A549 (cell line): ENCODE results near the gene SEMA6B. TPM values are rescaled to one million over a fixed set of nuclear protein-coding genes. Genes with fewer than 3 reads are reported as not detected.

Experiments used
- ATAC-seq, 2 experiments: fragments of 200-7000 bp in 1 of 2; fragments of >200 bp in 1 of 2; cut with Nextera tagmentation in 1 of 2; cut with Tn5 transposase in 1 of 2; 3 replicates each; pipeline versions ENCODE4 v1.8.0 to v1.9.1; 2018 to 2020; ENCODE audit warnings: mild to moderate bottlenecking in 1 of 2, moderate library complexity in 1 of 2
- CTCF ChIA-PET: fragments of 300-600 bp; sonication (Branson Sonifier 250); formaldehyde crosslinking; extraction: SDS; loops from one replicate; lab custom pipeline; 2021; ENCODE audit warnings: antibody characterized with exemption, inconsistent platforms; lab: Yijun Ruan, JAX
- POLR2A ChIA-PET: fragments of 350-600 bp; formaldehyde crosslinking; extraction: SDS; loops from one replicate; lab custom pipeline; 2021; ENCODE audit warnings: antibody characterized with exemption, inconsistent platforms; lab: Yijun Ruan, JAX
- DNase-seq, 2 experiments: peaks; one replicate each; pipeline versions ENCODE4 v3.0.0 to v3.0.0-alpha.2; 2011 to 2016; ENCODE audit warnings: low read depth in 1 of 2, low spot score in 1 of 2
- FAIRE-seq: peaks from 2 replicates; lab custom pipeline; 2011; peaks lifted over from hg19 to GRCh38; lab: Jason Lieb, UNC
- H3K27ac ChIP-seq, 2 experiments: fragments of >200 bp; sonication (Bioruptor Twin); formaldehyde crosslinking; 3 replicates each; pipeline ENCODE4 v1.5.1; 2016 to 2017
- H3K4me1 ChIP-seq: fragments of >200 bp; sonication (Bioruptor Twin); formaldehyde crosslinking; 3 replicates; pipeline ENCODE4 v1.6.1; 2016
- H3K4me2 ChIP-seq: fragments of >200 bp; sonication (Bioruptor Twin); formaldehyde crosslinking; 3 replicates; pipeline ENCODE4 v1.6.1; 2016
- H3K4me3 ChIP-seq: fragments of >200 bp; sonication (Bioruptor Twin); formaldehyde crosslinking; 3 replicates; pipeline ENCODE4 v1.5.1; 2016
- H3K9me3 ChIP-seq: fragments of >200 bp; sonication (Bioruptor Twin); formaldehyde crosslinking; 3 replicates; pipeline ENCODE4 v1.6.1; 2016
- CHD2 ChIP-seq: fragments of 150-350 bp; IDR thresholded peaks from 2 replicates; pipeline ENCODE4 v1.6.1; 2014; ENCODE audit warnings: low read length; ENCODE audit not compliant: partially characterized antibody
- EHMT2 ChIP-seq: fragments of 200-600 bp; sonication (generic); IDR thresholded peaks from 2 replicates; pipeline ENCODE4 v1.6.1; 2016; ENCODE audit warnings: antibody characterized with exemption, low read depth, mild to moderate bottlenecking, moderate library complexity
- EP300 ChIP-seq, 2 experiments: fragments of >200 bp; sonication (Bioruptor Twin); formaldehyde crosslinking; IDR thresholded peaks; 2 replicates in 1 of 2; 3 replicates in 1 of 2; pipeline ENCODE4 v1.6.1; 2016 to 2017
- FOSB ChIP-seq: fragments of 250-450 bp; sonication (Bioruptor Pico); IDR thresholded peaks from 2 replicates; pipeline ENCODE4 v1.5.0; 2020; ENCODE audit warnings: mild to moderate bottlenecking, moderate library complexity
- FOXS1 ChIP-seq: fragments of 250-450 bp; sonication (Bioruptor Pico); IDR thresholded peaks from 2 replicates; pipeline ENCODE4 v1.5.0; 2020; ENCODE audit warnings: mild to moderate bottlenecking, moderate library complexity
- GATA3 ChIP-seq: IDR thresholded peaks from 2 replicates; pipeline ENCODE4 v1.6.1; 2012; ENCODE audit warnings: borderline replicate concordance
- HDAC2 ChIP-seq: fragments of 200-600 bp; sonication (generic); IDR thresholded peaks from 2 replicates; pipeline ENCODE4 v1.6.1; 2016
- HEYL ChIP-seq: fragments of 250-450 bp; sonication (Bioruptor Pico); IDR thresholded peaks from 2 replicates; pipeline ENCODE4 v1.8.0; 2021; ENCODE audit warnings: mild to moderate bottlenecking, moderate library complexity
- HOXB13 ChIP-seq: fragments of 250-450 bp; sonication (Bioruptor Pico); IDR thresholded peaks from 2 replicates; pipeline ENCODE4 v1.5.0; 2020; ENCODE audit warnings: low read depth, mild to moderate bottlenecking, moderate library complexity
- RFX5 ChIP-seq: fragments of 450-650 bp; IDR thresholded peaks from 2 replicates; pipeline ENCODE4 v1.7.1; 2014; ENCODE audit warnings: antibody characterized with exemption, mild to moderate bottlenecking, moderate library complexity
- TP53 ChIP-seq: fragments of 250-450 bp; sonication (Bioruptor Pico); IDR thresholded peaks from 2 replicates; pipeline ENCODE4 v1.5.0; 2021; ENCODE audit warnings: mild to moderate bottlenecking, moderate library complexity
- ZSCAN20 ChIP-seq: fragments of 250-450 bp; sonication (Bioruptor Pico); IDR thresholded peaks from 2 replicates; pipeline ENCODE4 v1.8.0; 2022; ENCODE audit warnings: mild to moderate bottlenecking, moderate library complexity
- WGBS: methylation state at CpG from one replicate; pipeline ENCODE4 v1.1.6; 2017; ENCODE audit errors: missing lambda C conversion rate; 5-methylcytosine and 5-hydroxymethylcytosine counted together
- polyA plus RNA-seq, 4 experiments: library from polyadenylated mRNA; depleted of rRNA in 3 of 4; stranded (reverse); fragments of >200 nt; fragmentation: RNase III in 1 of 4; extraction: RNeasy Plus Mini Kit Qiagen cat#74134 plus additional on column Dnase treatment in 1 of 4; gene quantifications; 2 replicates in 3 of 4; 3 replicates in 1 of 4; pipeline ENCODE4 v1.2.3, GENCODE V29; 2011 to 2017
- TF ChIP-seq, protein P1 (sequence below): IDR thresholded peaks from 2 replicates; pipeline ENCODE4 v1.6.1; 2012
- TF ChIP-seq, protein P2 (sequence below): IDR thresholded peaks from 2 replicates; pipeline ENCODE4 v1.6.1; 2012

The SEMA6B gene
- polyA plus RNA-seq, 2 of the 4 experiments (the other 2 are of a cell fraction), result 5.7 to 9.0 TPM

DNA sequence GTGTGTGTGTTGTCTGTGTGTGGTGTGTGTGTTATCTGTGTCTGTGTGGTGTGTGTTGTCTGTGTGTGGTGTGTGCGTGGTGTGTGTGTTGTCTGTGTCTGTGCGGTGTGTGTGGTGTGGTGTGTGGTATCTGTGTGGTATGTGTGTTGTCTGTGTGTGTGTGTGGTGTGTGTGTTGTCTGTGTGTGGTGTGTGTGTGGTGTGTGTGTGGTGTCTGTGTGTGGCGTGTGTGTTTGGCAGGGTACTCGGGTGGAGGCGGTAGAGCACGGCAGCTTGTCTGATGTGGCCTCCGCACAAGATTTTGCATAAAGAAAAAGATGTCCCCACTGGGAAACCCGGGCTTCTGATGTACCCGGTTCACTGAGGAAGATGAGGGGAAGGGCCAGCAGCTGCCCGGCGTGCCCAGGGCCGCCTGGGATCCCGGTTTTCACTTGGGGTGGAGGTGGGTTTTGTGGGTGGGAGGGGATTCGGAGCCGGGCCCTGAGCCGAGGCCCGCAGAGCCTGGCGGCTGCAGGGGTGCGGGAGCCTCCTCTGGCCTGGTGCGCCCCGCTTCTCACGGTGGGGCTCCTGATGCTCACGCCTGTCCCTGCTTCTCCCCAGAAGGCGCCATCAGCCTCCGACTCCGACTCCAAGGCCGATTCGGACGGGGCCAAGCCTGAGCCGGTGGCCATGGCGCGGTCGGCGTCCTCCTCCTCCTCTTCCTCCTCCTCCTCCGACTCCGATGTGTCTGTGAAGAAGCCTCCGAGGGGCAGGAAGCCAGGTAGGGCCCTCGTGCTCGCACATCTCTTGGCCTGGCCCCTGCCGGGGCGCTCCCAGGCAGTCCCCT, 66.2 kb downstream of the SEMA6B start:
- FAIRE-seq (no peak), ATAC-seq (no peak), DNase-seq (no peak)
- Histone ChIP-seq H3K27ac (no peak overlapping the region), H3K4me2 (no peak overlapping the region), H3K9me3 (no peaks in the 10 kb centered on the region), H3K4me1 (no peaks in the 10 kb centered on the region), H3K4me3 (no peak overlapping the region)
- ChIA-PET POLR2A (no interaction called here), CTCF (no interaction called here)
- TF ChIP-seq FOSB (CRISPR knock-in tag) (no peak), GATA3 (no peak), HDAC2 (no peak), EHMT2 (no peak), TP53 (CRISPR knock-in tag) (no peak), ZSCAN20 (no peak), CHD2 (no peak), EP300 (IDR thresholded peaks at IDR 0.05) (no peak), HOXB13 (CRISPR knock-in tag) (no peak), FOXS1 (CRISPR knock-in tag) (no peak), RFX5 (no peak), HEYL (CRISPR knock-in tag) (no peak)
- TF ChIP-seq, protein P1, sequence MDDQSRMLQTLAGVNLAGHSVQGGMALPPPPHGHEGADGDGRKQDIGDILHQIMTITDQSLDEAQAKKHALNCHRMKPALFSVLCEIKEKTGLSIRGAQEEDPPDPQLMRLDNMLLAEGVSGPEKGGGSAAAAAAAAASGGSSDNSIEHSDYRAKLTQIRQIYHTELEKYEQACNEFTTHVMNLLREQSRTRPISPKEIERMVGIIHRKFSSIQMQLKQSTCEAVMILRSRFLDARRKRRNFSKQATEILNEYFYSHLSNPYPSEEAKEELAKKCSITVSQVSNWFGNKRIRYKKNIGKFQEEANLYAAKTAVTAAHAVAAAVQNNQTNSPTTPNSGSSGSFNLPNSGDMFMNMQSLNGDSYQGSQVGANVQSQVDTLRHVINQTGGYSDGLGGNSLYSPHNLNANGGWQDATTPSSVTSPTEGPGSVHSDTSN, result no peak
- TF ChIP-seq, protein P2, sequence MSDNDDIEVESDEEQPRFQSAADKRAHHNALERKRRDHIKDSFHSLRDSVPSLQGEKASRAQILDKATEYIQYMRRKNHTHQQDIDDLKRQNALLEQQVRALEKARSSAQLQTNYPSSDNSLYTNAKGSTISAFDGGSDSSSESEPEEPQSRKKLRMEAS, result no peak
- 92% methylated on average over 37 of the region's 41 CpGs for WGBS

Other genes starting within 250 kb of the SEMA6B start
- 0.19 and 0.25 TPM in 2 replicates for gene STAP2, start 220.9 kb downstream of the SEMA6B start, polyA plus RNA-seq (2011; rRNA removed)
- gene STAP2, start 220.9 kb downstream of the SEMA6B start, polyA plus RNA-seq (2017; fragmentation: RNase III; extraction: RNeasy Plus Mini Kit Qiagen cat#74134 plus additional on column Dnase treatment), result 0.29 TPM in 1 of 3 replicates, not detected in the others
- 3.5 and 4.0 TPM in 2 replicates for gene MPND, start 216.1 kb downstream of the SEMA6B start, polyA plus RNA-seq (2011; rRNA removed)
- gene MPND, start 216.1 kb downstream of the SEMA6B start, polyA plus RNA-seq (2017; fragmentation: RNase III; extraction: RNeasy Plus Mini Kit Qiagen cat#74134 plus additional on column Dnase treatment), result 11.4 to 15.2 TPM (median 14.5 TPM) in 3 replicates
- 18.2 and 20.1 TPM in 2 replicates for gene SH3GL1, start 159.1 kb downstream of the SEMA6B start, polyA plus RNA-seq (2011; rRNA removed)
- 34.7 to 36.0 TPM (median 35.1 TPM) in 3 replicates for gene SH3GL1, start 159.1 kb downstream of the SEMA6B start, polyA plus RNA-seq (2017; fragmentation: RNase III; extraction: RNeasy Plus Mini Kit Qiagen cat#74134 plus additional on column Dnase treatment)
- gene CHAF1A, start 157.0 kb downstream of the SEMA6B start, polyA plus RNA-seq (2011; rRNA removed), result 11.7 and 15.6 TPM in 2 replicates
- 24.7 to 28.0 TPM (median 27.0 TPM) in 3 replicates for gene CHAF1A, start 157.0 kb downstream of the SEMA6B start, polyA plus RNA-seq (2017; fragmentation: RNase III; extraction: RNeasy Plus Mini Kit Qiagen cat#74134 plus additional on column Dnase treatment)
- 19.9 and 23.0 TPM in 2 replicates for gene UBXN6, start 101.9 kb downstream of the SEMA6B start, polyA plus RNA-seq (2011; rRNA removed)
- gene UBXN6, start 101.9 kb downstream of the SEMA6B start, polyA plus RNA-seq (2017; fragmentation: RNase III; extraction: RNeasy Plus Mini Kit Qiagen cat#74134 plus additional on column Dnase treatment), result 27.4 to 32.7 TPM (median 31.6 TPM) in 3 replicates
- gene HDGFL2, start 87.4 kb downstream of the SEMA6B start, polyA plus RNA-seq (2011; rRNA removed), result 8.9 and 10.8 TPM in 2 replicates
- 29.6 to 36.1 TPM (median 34.3 TPM) in 3 replicates for gene HDGFL2, start 87.4 kb downstream of the SEMA6B start, polyA plus RNA-seq (2017; fragmentation: RNase III; extraction: RNeasy Plus Mini Kit Qiagen cat#74134 plus additional on column Dnase treatment)
- gene PLIN4, start 41.2 kb downstream of the SEMA6B start, polyA plus RNA-seq (2011; rRNA removed), result 0.04 and 0.07 TPM in 2 replicates
- 0.20 to 0.24 TPM (median 0.23 TPM) in 3 replicates for gene PLIN4, start 41.2 kb downstream of the SEMA6B start, polyA plus RNA-seq (2017; fragmentation: RNase III; extraction: RNeasy Plus Mini Kit Qiagen cat#74134 plus additional on column Dnase treatment)
- 0.04 and 0.25 TPM in 2 replicates for gene PLIN5, start 24.5 kb downstream of the SEMA6B start, polyA plus RNA-seq (2011; rRNA removed)
- gene PLIN5, start 24.5 kb downstream of the SEMA6B start, polyA plus RNA-seq (2017; fragmentation: RNase III; extraction: RNeasy Plus Mini Kit Qiagen cat#74134 plus additional on column Dnase treatment), result 0.08 to 0.11 TPM in 2 of 3 replicates, not detected in the other
- 0.18 and 0.21 TPM in 2 replicates for gene LRG1, start 19.6 kb downstream of the SEMA6B start, polyA plus RNA-seq (2011; rRNA removed)
- 0.03 to 0.04 TPM in 2 of 3 replicates, not detected in the other for gene LRG1, start 19.6 kb downstream of the SEMA6B start, polyA plus RNA-seq (2017; fragmentation: RNase III; extraction: RNeasy Plus Mini Kit Qiagen cat#74134 plus additional on column Dnase treatment)
- 3.2 TPM in 2 replicates for gene TNFAIP8L1, start 79.8 kb upstream of the SEMA6B start, polyA plus RNA-seq (2011; rRNA removed)
- 4.9 to 5.9 TPM (median 5.4 TPM) in 3 replicates for gene TNFAIP8L1, start 79.8 kb upstream of the SEMA6B start, polyA plus RNA-seq (2017; fragmentation: RNase III; extraction: RNeasy Plus Mini Kit Qiagen cat#74134 plus additional on column Dnase treatment)
- 62.1 and 63.3 TPM in 2 replicates for gene MYDGF, start 110.7 kb upstream of the SEMA6B start, polyA plus RNA-seq (2011; rRNA removed)
- 101 to 107 TPM (median 104 TPM) in 3 replicates for gene MYDGF, start 110.7 kb upstream of the SEMA6B start, polyA plus RNA-seq (2017; fragmentation: RNase III; extraction: RNeasy Plus Mini Kit Qiagen cat#74134 plus additional on column Dnase treatment)
- 10.1 and 16.3 TPM in 2 replicates for gene DPP9, start 164.2 kb upstream of the SEMA6B start, polyA plus RNA-seq (2011; rRNA removed)
- 52.8 to 65.9 TPM (median 53.5 TPM) in 3 replicates for gene DPP9, start 164.2 kb upstream of the SEMA6B start, polyA plus RNA-seq (2017; fragmentation: RNase III; extraction: RNeasy Plus Mini Kit Qiagen cat#74134 plus additional on column Dnase treatment)
- 3.2 and 3.5 TPM in 2 replicates for gene FEM1A, start 232.1 kb upstream of the SEMA6B start, polyA plus RNA-seq (2011; rRNA removed)
- 4.0 to 4.1 TPM (median 4.0 TPM) in 3 replicates for gene FEM1A, start 232.1 kb upstream of the SEMA6B start, polyA plus RNA-seq (2017; fragmentation: RNase III; extraction: RNeasy Plus Mini Kit Qiagen cat#74134 plus additional on column Dnase treatment)